Measurements from ENCODE around the gene EHMT1.

GRCh38 chr9:137750566-137750965, 131.8 kb downstream of the EHMT1 start:
- TF ChIP-seq CTCF (conservative IDR thresholded peaks at IDR 0.05), result no peak
- no peak for TF ChIP-seq ZFX (IDR thresholded peaks at IDR 0.05)

All from C4-2B (cell line).